ENCODE data around the gene AACS. TPM values are rescaled to one million over a fixed set of nuclear protein-coding genes. Genes with fewer than 3 reads are reported as not detected.

The AACS gene
- total and polyA plus RNA-seq, 2 of the 4 experiments (the other 2 are of a cell fraction): 22.0 to 24.9 TPM

DNA sequence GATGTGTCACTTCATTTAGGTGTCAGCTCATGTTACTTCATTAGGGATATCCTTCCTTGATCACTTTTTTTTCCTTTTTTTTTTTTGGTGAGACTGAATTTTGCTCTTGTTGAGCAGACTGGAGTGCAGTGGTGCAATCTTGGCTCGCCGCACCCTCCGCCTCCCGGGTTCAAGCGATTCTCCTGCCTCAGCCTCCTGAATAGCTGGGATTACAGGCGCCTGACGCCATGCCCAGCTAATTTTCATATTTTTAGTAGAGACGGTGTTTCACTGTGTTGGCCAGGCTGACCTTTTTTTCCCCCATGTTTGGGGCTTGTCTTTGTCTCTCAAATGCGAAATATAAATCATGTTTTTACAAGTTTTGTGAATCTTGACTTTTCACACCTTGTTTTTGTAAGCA, 9.6 kb upstream of the AACS start:
- DNase-seq (no peak), ATAC-seq (ENCODE audit: low read depth) (no peak)
- H3K36me3 ChIP-seq (ENCODE audit: control insufficient read depth, insufficient read depth, low read length): no peaks in the 10 kb centered on the region
- H4K20me1 ChIP-seq (ENCODE audit: insufficient read depth, low read length): no peaks in the 10 kb centered on the region
- no peaks in the 10 kb centered on the region for H3K79me1 ChIP-seq (ENCODE audit: low read depth in 1 of 2, low read length in 2 of 2)
- no peak overlapping the region for H3K14ac ChIP-seq (replicated peaks; ENCODE audit: low read depth, low read length)
- no peak overlapping the region for H3K18ac ChIP-seq (ENCODE audit: low read depth, low read length)
- no peak overlapping the region for H4K8ac ChIP-seq (ENCODE audit: low read depth in 2 of 2, low read length in 2 of 2)
- no peak overlapping the region for H3K4ac ChIP-seq (ENCODE audit: low read depth, low read length)
- no peak overlapping the region for H3K56ac ChIP-seq (ENCODE audit: extremely low read depth, insufficient read depth, low read length)
- H2AFZ ChIP-seq (replicated peaks; ENCODE audit: low read length, poor library complexity): no peak overlapping the region
- no TSS peak for BruUV-seq (replicated peaks)
- no peaks in the 10 kb centered on the region for H3K9me1 ChIP-seq (ENCODE audit: insufficient read depth, low read length)
- ChIA-PET CTCF (no interaction called here), POLR2A (ENCODE audit: unreplicated experiment) (interaction anchor here (0.6 kb wide), 1 partner anchor 15 kb away, joined by 6 read pairs; no protein-coding TSS in a partner anchor)
- H3K4me3 ChIP-seq (ENCODE audit: insufficient read depth, low read depth, low read length): no peak overlapping the region
- no peak overlapping the region for H2AK9ac ChIP-seq (replicated peaks; ENCODE audit: low read depth, low read length, poor library complexity)
- TF ChIP-seq MAFK (IDR thresholded peaks at IDR 0.05; ENCODE audit: low read depth, low read length) (no peak), POLR2A (IDR thresholded peaks at IDR 0.05; ENCODE audit: low read depth, low read length) (no peak), CEBPB (IDR thresholded peaks at IDR 0.05; ENCODE audit: low read depth, low read length) (no peak), CTCF (conservative IDR thresholded peaks at IDR 0.05; ENCODE audit: low read depth, low read length) (no peak), NFE2L2 (IDR thresholded peaks at IDR 0.05; ENCODE audit: low read depth, low read length) (no peak), BHLHE40 (IDR thresholded peaks at IDR 0.05; ENCODE audit: low read depth, low read length) (no peak), RAD21 (IDR thresholded peaks at IDR 0.05; ENCODE audit: low read length) (no peak), CHD1 (IDR thresholded peaks at IDR 0.05; ENCODE audit: low read depth, low read length) (no peak), SMC3 (IDR thresholded peaks at IDR 0.05; ENCODE audit: low read depth, low read length) (no peak), MXI1 (IDR thresholded peaks at IDR 0.05; ENCODE audit: borderline replicate concordance, low read depth, low read length) (no peak), MAZ (IDR thresholded peaks at IDR 0.05; ENCODE audit: borderline replicate concordance, low read depth, low read length) (no peak), RFX5 (IDR thresholded peaks at IDR 0.05; ENCODE audit: low read depth, low read length) (no peak)
- TF ChIP-seq, protein P1, sequence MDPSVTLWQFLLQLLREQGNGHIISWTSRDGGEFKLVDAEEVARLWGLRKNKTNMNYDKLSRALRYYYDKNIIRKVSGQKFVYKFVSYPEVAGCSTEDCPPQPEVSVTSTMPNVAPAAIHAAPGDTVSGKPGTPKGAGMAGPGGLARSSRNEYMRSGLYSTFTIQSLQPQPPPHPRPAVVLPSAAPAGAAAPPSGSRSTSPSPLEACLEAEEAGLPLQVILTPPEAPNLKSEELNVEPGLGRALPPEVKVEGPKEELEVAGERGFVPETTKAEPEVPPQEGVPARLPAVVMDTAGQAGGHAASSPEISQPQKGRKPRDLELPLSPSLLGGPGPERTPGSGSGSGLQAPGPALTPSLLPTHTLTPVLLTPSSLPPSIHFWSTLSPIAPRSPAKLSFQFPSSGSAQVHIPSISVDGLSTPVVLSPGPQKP (IDR thresholded peaks at IDR 0.05; ENCODE audit: borderline replicate concordance, low read depth, low read length): no peak
- H2BK5ac ChIP-seq (ENCODE audit: low read depth, low read length, poor library complexity, severe bottlenecking): no peak overlapping the region
- no peak overlapping the region for H4K5ac ChIP-seq (ENCODE audit: low read depth, low read length)
- intact Hi-C loops (cut with micrococcal nuclease): no loop called here
- H2AK5ac ChIP-seq (ENCODE audit: low read depth, low read length): no peak overlapping the region
- no peak overlapping the region for H3K4me2 ChIP-seq (ENCODE audit: low read depth, low read length)
- no peak overlapping the region for H3K9ac ChIP-seq (ENCODE audit: low read depth, low read length)
- WGBS, 2 experiments (ENCODE audit: extremely low coverage in 2 of 2, insufficient read length in 1 of 2): 98% methylated on average over 7 of the region's 9 CpGs; no CpG with 5 or more reads in 1 of the 2 experiments
- H4K91ac ChIP-seq (ENCODE audit: insufficient read depth, low read depth, low read length): no peak overlapping the region
- no peak overlapping the region for H3K27ac ChIP-seq (ENCODE audit: insufficient read depth, low read length)
- H2BK15ac ChIP-seq (ENCODE audit: low read depth, low read length): no peak overlapping the region
- no peaks in the 10 kb centered on the region for H3K9me3 ChIP-seq (ENCODE audit: control insufficient read depth, insufficient read depth, low read length)
- in situ Hi-C loops (cut with MboI; ENCODE audit: low sequenced_read_pairs): no loop called here
- dilution Hi-C loops (cut with HindIII; ENCODE audit: low sequenced_read_pairs, unreplicated experiment): no loop called here
- no peaks in the 10 kb centered on the region for H3K4me1 ChIP-seq (ENCODE audit: control insufficient read depth, insufficient read depth, low read length)
- H3K23ac ChIP-seq (ENCODE audit: low read depth, low read length): no peak overlapping the region
- H3K27me3 ChIP-seq (ENCODE audit: control insufficient read depth, insufficient read depth, low read length): peaks cover 2% of the 10 kb centered on the region; the same call in 1 of the 2 replicates
- no peak overlapping the region for H2BK120ac ChIP-seq (ENCODE audit: low read depth, low read length)
- no peak overlapping the region for H2BK20ac ChIP-seq (ENCODE audit: low read depth, low read length)
